Fibroblast of peridontal ligament (primary cell): Measurements from ENCODE around the gene KRT20.
"Not testable (repeated sequence)": the region's sequence is repeated elsewhere in the genome, so short reads cannot be mapped to it uniquely, and the experiment has no call there.

Experiments
- DNase-seq: peaks from one replicate; pipeline ENCODE4 v3.0.0-alpha.2; 2010; ENCODE audit errors: extremely low read depth

Gene KRT20

GRCh38 chr17:40896916-40897455 lies 11.9 kb upstream of the KRT20 start:
- no peak for DNase-seq

DNA sequence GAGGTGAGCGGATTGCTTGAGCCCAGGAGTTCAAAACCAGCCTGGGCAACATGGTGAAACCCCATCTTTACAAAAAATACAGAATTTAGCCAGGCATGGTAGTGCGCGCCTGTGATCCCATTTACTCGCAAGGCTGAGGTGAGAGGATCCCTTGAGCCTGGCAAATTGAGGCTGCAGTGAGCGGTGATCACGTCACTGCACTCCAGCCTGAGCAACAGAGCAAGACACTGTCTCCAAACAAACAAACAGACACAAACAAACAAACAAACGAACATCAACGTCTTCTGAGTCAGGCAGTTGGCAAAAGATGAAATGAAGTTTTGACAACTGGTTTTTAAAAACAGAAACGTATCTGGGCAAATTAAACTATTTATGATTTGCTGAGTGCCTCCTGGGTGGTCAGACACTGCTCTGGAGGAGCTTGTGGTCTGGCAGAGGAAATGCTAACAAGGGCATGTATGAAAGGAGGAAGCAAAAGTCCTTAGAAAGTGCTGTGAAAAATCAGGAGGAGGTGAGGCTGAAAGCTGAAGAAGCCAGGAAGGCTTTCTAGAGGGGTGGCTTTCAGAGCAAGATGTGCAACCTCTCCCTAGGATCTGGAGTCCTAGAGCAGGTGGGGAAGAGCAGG lies 10.2 kb upstream of the KRT20 start:
- DNase-seq: no peak

GRCh38 chr17:40888196-40888720 lies 3.2 kb upstream of the KRT20 start:
- DNase-seq: no peak

DNA sequence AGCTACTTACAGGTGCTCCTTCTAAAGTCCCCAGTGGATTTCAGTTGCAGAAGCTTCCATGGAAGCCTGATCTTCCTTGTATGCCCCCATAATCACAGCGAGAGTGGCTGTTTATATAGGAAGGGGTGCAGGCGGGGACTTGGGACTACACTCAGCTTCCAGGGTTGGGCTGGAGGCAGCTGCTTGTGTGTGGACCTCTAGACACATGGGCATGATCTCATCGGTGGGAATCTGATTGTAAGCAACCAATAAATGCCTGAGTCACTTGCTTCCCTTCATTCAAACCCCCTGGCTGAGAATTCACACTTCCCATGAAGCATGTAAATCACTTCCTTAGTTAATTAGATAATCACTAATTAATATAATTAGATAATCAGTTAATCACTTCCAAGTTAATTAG lies 1.0 kb upstream of the KRT20 start:
- peak; percentile 31 for DNase-seq

DNA sequence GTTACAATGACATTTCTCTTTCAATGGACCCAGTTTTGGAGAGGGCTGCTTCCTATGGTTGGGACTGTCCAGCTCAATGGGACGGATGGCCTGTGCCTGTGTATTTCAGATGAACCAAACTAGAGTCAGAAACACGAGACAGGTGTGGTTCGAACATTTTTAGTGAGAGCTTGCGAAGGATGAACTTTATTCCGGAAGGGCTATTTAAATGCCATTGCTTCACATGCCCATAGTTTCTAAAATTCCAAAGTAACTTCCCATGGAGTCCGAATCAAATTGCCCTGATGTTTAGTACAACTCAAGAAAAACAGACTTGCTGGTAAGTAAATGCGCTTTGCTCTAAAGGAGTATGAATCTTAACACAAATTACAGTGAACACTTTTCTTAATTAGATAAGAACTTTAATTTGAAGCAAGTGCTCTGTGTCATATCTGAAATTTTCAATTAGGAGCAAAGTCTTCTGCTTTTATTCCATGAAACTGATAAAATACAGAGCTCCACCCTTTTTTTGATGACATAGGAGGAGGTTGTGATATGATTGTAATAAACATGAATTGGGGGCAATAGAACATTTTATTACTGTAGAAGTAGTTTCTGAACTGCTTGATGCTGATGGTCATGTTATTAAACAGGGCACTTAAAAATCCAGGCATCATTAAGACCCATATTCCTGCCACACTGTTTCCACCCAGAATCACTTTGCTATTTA lies 1.3 kb downstream of the KRT20 start:
- DNase-seq: no peak

GRCh38 chr17:40883031-40883430 lies 2.0 kb downstream of the KRT20 start:
- no peak for DNase-seq

- no peak for DNase-seq
Measured at GRCh38 chr17:40879026-40879425, 6.0 kb downstream of the KRT20 start.

DNA sequence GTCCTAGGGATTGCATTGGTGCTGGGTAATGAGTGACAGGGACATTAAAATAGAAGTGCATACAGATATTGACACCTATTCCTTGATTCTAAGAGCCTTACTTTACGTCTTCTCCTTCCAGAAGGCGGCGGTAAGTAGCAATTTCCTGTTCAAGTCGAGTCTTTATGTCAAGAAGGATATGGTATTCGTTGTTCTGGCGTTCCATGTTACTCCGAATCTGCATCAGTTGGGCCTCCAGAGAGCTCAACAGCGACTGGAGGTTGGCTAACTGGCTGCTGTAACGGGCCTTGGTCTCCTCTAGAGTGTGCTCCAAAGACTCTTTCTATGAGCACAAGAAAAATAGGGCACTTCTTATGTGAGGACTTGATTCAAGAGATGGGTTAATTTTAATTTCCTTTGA lies 7.0 kb downstream of the KRT20 start:
- no peak for DNase-seq

- DNase-seq: no peak
Measured at GRCh38 chr17:40873801-40874200, 11.2 kb downstream of the KRT20 start.

GRCh38 chr17:40873255-40873654 lies 11.8 kb downstream of the KRT20 start:
- no peak for DNase-seq

- peak; percentile 64 for DNase-seq
Measured at GRCh38 chr17:40872416-40872815, 12.6 kb downstream of the KRT20 start.

DNA sequence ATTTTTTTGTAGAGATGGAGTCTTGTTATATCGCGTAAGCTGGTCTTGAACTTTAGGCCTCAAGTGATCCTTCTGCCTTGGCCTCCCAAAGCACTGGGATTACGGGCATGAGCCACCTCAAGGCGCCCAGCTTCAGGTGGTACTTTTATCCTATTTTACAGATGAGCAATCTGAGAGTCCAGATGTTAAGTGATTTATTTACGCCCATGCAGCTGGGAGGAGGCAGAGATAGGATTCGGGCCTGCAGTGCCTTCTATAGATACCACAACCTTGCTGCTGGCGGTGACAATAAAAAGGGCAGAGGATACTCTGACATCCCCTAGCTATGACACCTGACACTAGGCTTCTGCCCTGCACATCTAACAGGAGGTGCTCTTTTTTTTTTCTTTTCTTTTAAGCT lies 13.7 kb downstream of the KRT20 start:
- DNase-seq: no peak

- no peak for DNase-seq
Measured at GRCh38 chr17:40870136-40870535, 14.9 kb downstream of the KRT20 start.

DNA sequence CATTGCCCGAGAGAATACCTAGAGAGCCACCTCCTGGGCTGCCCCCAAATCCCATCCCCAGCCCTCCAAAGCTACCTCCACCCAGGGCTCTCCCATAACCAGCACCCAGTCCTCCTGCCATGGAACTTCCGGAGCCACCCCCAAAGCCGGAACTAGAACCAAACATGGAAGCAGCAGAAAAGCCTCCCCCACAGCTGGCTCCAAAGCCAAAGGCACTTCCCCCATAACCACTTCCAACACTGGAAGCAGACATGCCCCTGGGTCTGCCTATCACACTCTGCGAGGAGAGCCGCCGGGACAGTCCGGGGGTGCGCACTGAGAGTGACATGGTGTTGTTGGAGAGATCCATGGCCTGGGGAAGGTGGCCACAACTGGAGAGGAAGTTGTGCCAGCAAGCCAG lies 18.2 kb downstream of the KRT20 start, which contains the start of gene KRT12:
Gene KRT12 (minus strand): TSS at position 386 of the 400 bp plus-strand sequence. CDS start 37 bp downstream, at position 349.
- no peak for DNase-seq

- peak; percentile 57 for DNase-seq
Measured at GRCh38 chr17:40864661-40865390, 20.2 kb downstream of the KRT20 start.

DNA sequence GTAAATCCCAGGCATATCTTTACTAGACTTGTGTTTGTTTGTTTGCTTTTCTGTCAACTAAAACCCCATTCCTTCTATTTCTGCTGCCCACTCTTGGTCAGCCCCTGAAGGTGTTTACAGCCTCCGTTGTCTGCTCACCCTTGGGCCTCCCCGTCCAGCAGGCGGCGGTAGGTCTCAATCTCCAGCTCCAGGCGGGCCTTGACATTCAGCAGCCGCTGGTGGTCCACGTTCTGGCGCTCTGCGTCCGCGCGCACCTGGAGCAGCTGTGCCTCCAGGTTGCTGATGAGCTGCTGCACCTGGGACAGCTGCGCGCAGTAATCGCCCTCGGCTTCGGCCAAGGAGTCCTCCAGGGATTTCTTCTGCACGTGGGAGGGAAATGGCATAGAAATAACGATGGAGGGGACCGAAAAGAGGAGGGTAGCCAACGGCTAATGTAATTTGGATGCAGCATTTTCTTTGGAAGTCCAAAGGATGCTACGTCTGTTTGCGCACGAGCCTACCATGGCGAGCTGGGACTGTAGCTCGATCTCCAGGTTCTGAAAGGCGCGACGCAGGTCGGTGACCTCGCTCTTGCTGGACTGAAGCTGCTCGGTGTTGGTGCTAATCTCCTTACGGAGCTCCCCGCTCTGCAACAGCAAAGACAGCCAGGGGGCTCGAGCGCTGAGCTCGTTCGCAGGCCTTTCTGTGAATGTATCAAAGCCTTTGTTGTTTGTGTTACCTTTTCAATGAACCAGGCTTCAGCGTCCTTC lies 21.9 kb downstream of the KRT20 start:
- no peak for DNase-seq

DNA sequence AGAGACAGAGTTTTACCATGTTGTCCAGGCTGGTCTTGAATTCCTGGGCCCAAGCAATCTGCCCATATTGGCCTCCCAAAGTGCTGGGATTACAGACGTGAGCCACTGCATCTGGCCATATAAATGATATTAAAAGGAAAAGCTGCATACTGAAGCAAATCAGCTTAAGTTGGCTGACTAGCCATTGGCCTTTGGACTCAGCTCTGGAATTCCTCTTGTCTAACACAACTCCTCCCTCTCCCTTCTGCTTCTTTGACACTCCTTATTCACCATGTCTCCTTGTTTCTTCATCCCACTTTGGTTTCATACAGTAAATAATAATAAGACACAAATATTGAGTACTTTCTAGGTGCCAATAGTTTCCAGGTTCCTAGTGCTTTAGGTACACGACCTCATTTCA lies 25.5 kb downstream of the KRT20 start:
- peak; percentile 43 for DNase-seq

DNA sequence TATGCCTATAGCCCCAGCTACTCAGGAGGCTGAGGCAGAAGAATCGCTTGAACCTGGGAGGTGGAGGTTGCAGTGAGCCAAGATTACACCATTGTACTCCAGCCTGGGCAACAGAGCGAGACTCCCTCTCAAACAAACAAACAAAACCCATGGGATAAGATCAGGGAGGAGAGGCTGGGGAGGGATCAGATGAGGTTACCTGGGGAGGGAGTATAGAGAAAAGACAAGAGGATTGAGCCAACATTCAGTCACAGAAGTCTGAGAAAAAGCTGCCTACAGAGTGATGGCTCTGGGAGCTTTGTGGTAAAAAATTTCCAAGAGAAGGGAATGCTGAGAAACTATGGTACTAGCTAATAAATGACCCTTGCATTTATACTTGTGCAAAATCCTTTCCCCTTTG lies 26.4 kb downstream of the KRT20 start:
- not testable (repeated sequence) for DNase-seq

DNA sequence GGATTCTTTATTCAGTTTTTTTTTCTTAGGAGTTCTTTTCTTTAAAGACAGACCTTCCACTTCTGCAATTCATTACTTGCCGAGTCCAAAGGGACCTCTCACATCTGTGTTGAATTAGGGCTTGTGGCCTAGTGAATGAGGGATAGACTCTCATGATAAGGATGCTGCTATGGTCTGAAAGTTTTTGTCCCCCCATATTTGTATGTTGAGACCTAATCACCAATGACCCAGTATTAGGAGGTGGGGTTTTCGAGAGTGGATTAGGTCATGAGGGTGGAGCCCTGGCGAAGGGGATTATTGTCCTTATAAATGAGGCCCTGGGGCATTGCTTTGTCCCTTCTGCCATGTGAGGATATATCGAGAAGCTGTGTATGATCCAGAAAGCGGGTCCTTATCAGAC lies 27.5 kb downstream of the KRT20 start:
- DNase-seq: peak; percentile 91

- peak; percentile 91 for DNase-seq
Measured at GRCh38 chr17:40854175-40854814, 30.7 kb downstream of the KRT20 start.

GRCh38 chr17:40852364-40852763 lies 32.7 kb downstream of the KRT20 start:
- no peak for DNase-seq
